HFFc6 (cell line): ENCODE measurements around the gene HTR3B. TPM values are rescaled to one million over a fixed set of nuclear protein-coding genes. Genes with fewer than 3 reads are reported as not detected.
A peak's percentile ranks its signal among the peaks of the same experiment; 100 is the strongest.

Experiments
- DNase-seq: peaks from one replicate; pipeline ENCODE4 v3.0.0-alpha.2; 2018
- H3K27ac Mint-ChIP-seq: 2 replicates; pipeline ENCODE4 v1.8.0; 2020; ENCODE audit warnings: mild to moderate bottlenecking, mixed read lengths
- H3K27me3 Mint-ChIP-seq: 2 replicates; pipeline ENCODE4 v1.8.0; 2021; ENCODE audit warnings: mild to moderate bottlenecking, moderate library complexity, mixed read lengths; ENCODE audit not compliant: insufficient read depth
- H3K36me3 Mint-ChIP-seq: 2 replicates; pipeline ENCODE4 v1.8.0; 2021; ENCODE audit warnings: low read depth, mixed read lengths
- H3K4me1 Mint-ChIP-seq: 2 replicates; pipeline ENCODE4 v1.8.0; 2020; ENCODE audit warnings: low read depth, mixed read lengths
- H3K4me3 Mint-ChIP-seq: 2 replicates; pipeline ENCODE4 v1.8.0; 2020; ENCODE audit warnings: mild to moderate bottlenecking, moderate library complexity, mixed read lengths
- H3K9me3 Mint-ChIP-seq: 2 replicates; pipeline ENCODE4 v1.8.0; 2020; ENCODE audit warnings: mild to moderate bottlenecking, mixed read lengths
- CTCF ChIP-seq: fragments of 200-600 bp; sonication (generic); IDR thresholded peaks from 2 replicates; pipeline ENCODE4 v1.5.0; 2021; ENCODE audit warnings: antibody characterized with exemption, mild to moderate bottlenecking
- total RNA-seq, 6 experiments: library from RNA; stranded (reverse); fragmentation: NEBNext Ultra II Directional; extraction: Animal tissue kit (Norgen Biotek cat#: 25700); gene quantifications; 2 replicates in 1 of 6; 3 replicates in 5 of 6; pipeline ENCODE4 v1.2.3, GENCODE V29; 2021

HTR3B gene
- total RNA-seq, 6 experiments from 2014 or later: not detected

- TF ChIP-seq CTCF: no peak
- Mint-ChIP-seq H3K27ac (no peak overlapping the region), H3K27me3 (no peaks in the 10 kb centered on the region), H3K36me3 (peaks cover 16% of the 10 kb centered on the region; the same call in 1 of the 2 replicates), H3K4me1 (peaks cover 10% of the 10 kb centered on the region), H3K4me3 (no peak overlapping the region), H3K9me3 (no peaks in the 10 kb centered on the region)
- no peak for DNase-seq
These were observed 40.2 kb upstream of the HTR3B start for GRCh38 chr11:113864410-113864809.

GRCh38 chr11:113865873-113866272 lies 38.7 kb upstream of the HTR3B start:
- Mint-ChIP-seq H3K27ac (no peak overlapping the region), H3K9me3 (no peaks in the 10 kb centered on the region), H3K4me3 (no peak overlapping the region), H3K36me3 (peaks cover 16% of the 10 kb centered on the region; the same call in 1 of the 2 replicates), H3K4me1 (peaks cover 10% of the 10 kb centered on the region), H3K27me3 (no peaks in the 10 kb centered on the region)
- DNase-seq: no peak
- no peak for TF ChIP-seq CTCF

GRCh38 chr11:113867843-113868503 lies 36.6 kb upstream of the HTR3B start:
- H3K4me1 Mint-ChIP-seq: peaks cover 4% of the 10 kb centered on the region
- no peaks in the 10 kb centered on the region for H3K27me3 Mint-ChIP-seq
- no peak for DNase-seq
- no peak overlapping the region for H3K27ac Mint-ChIP-seq
- H3K9me3 Mint-ChIP-seq: no peaks in the 10 kb centered on the region
- no peak for TF ChIP-seq CTCF
- peaks cover 21% of the 10 kb centered on the region; the same call in 1 of the 2 replicates for H3K36me3 Mint-ChIP-seq
- H3K4me3 Mint-ChIP-seq: no peak overlapping the region

GRCh38 chr11:113871336-113871735 lies 33.3 kb upstream of the HTR3B start:
- Mint-ChIP-seq H3K9me3 (no peaks in the 10 kb centered on the region), H3K4me3 (no peak overlapping the region), H3K27ac (no peak overlapping the region), H3K27me3 (peaks cover 3% of the 10 kb centered on the region; the same call in 1 of the 2 replicates), H3K4me1 (peaks cover 27% of the 10 kb centered on the region), H3K36me3 (peaks cover 11% of the 10 kb centered on the region)
- no peak for DNase-seq
- no peak for TF ChIP-seq CTCF

- TF ChIP-seq CTCF: no peak
- H3K27ac Mint-ChIP-seq: no peak overlapping the region
- no peaks in the 10 kb centered on the region for H3K9me3 Mint-ChIP-seq
- peaks cover 27% of the 10 kb centered on the region for H3K4me1 Mint-ChIP-seq
- peaks cover 3% of the 10 kb centered on the region; the same call in 1 of the 2 replicates for H3K27me3 Mint-ChIP-seq
- peaks cover 5% of the 10 kb centered on the region; the same call in 1 of the 2 replicates for H3K36me3 Mint-ChIP-seq
- no peak for DNase-seq
- H3K4me3 Mint-ChIP-seq: peak overlapping the region; percentile 85
These were observed 31.4 kb upstream of the HTR3B start for GRCh38 chr11:113873236-113873626.
